GM19193 (cell line): ENCODE results near the gene RNASE13.

ENCODE experiments used
- POLR2A ChIP-seq: IDR thresholded peaks from 4 replicates; pipeline ENCODE4 v1.6.1; 2011; ENCODE audit not compliant: insufficient read depth, insufficient read length; ENCODE audit errors: extremely low read depth

The RNASE13 gene

GRCh38 chr14:21070610-21071224 is 36.1 kb upstream of the RNASE13 start:
- TF ChIP-seq POLR2A: no peak

- TF ChIP-seq POLR2A: no peak
Observed at GRCh38 chr14:21070083-21070609, 35.5 kb upstream of the RNASE13 start, which contains the start of gene ARHGEF40. ARHGEF40 (plus strand) TSS chr14:21070304; CDS start chr14:21070397, 93 bp downstream.

DNA sequence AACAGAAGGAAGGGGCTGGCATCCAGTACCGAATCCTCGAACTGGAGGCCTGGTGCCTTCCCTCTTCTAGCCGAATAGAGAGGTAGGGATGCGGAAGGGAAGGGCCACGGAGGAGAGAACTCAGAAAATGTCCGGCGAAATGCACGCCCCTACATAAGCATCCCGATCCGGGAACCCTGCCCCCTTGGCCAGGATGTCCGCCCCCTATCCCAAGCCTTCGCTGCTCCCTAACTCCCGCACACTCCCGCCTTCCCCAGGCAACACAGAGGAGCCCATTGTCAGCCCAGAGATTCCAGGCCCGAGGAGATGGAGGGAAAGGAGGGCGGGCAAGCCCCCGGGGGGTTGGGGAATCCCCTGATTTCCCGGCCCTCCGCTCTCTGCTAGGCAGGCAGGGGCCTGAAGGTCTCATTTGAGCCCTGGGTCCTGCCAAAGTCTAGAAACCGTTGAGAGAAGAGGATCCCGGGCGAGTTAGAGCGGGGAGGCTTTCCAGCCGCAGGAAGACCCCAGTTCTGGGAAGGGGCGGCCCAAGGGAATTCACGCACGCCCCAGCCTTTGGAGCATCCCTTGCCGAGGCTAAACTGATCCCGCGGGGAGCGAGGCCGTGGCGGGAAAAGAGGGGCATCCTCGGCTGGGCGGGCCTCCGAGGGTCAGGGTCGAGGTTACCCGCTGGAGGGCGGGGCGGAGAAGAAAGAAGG is 34.9 kb upstream of the RNASE13 start:
- TF ChIP-seq POLR2A: no peak

DNA sequence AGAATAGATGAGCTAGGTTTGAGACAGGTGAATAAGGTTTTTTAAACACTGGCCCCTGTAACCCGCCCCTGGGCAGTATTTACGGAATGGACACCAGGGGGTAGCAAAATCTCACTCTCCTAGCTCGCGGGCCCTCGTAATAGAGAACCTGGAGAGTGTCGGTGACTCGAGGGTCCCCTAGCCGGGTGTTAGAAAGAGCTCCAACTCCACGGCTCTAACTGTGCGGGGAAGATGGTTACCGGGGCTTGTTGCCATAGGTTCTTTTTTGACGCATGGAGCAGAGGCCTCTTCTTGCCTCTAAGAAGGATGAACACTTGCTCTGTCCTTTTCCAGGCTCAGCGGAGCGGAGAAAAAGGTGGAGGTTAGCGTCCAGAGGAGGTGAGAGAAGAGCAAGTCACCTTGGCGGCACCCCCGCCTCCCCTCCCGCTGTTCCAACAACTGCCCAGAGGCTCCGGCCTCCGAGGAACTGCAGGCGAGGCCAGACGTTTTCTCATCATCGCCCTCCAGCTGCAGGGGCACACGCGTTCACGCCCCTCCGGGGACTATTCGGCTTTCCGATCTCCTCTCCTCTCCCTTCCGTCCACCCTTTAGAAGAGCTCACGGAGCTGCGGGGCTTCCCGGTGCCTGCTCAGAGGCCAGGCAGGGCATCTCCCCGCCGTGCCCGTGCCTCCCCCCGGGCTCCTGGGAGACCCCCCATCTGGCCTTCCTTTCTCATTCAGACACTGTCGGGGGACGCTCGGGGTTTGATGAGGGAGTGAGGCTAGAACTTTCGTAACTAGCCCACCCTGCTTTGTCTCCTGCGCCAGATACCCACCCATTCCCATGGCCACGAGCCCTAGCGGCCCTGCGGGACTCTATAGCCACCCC is 34.1 kb upstream of the RNASE13 start:
- TF ChIP-seq POLR2A: no peak

GRCh38 chr14:21066882-21067502 is 32.4 kb upstream of the RNASE13 start:
- TF ChIP-seq POLR2A: no peak

DNA sequence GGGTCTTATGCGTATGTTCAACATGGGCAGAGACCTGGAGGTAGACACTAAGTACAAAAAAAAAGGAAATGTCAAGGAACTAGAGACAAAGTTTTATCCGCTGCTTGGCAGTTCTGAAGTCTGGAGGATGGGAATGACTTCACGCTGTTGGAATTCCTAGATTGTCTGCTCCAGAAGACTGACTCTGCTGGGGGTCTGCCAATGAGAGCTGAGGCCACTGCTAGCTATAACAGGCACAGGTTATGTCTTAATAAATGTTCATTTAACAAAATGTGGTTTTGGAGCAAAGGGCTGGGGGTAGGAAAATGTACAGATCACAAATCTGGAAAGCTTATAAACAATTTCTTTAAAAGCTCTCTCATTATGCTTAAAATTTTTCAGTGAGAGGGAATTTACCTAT is 28.9 kb upstream of the RNASE13 start:
- TF ChIP-seq POLR2A: no peak

GRCh38 chr14:21061347-21061668 is 26.7 kb upstream of the RNASE13 start:
- no peak for TF ChIP-seq POLR2A

- no peak for TF ChIP-seq POLR2A
Observed at GRCh38 chr14:21060614-21061346, 26.2 kb upstream of the RNASE13 start.

- TF ChIP-seq POLR2A: no peak
Observed at GRCh38 chr14:21059842-21060613, 25.4 kb upstream of the RNASE13 start.

GRCh38 chr14:21058903-21059302 is 24.3 kb upstream of the RNASE13 start:
- TF ChIP-seq POLR2A: no peak

- no peak for TF ChIP-seq POLR2A
Observed at GRCh38 chr14:21057803-21058675, 23.4 kb upstream of the RNASE13 start, which contains the start of gene RNASE8. RNASE8 (plus strand) TSS chr14:21057822; CDS start chr14:21057893, 71 bp downstream.

DNA sequence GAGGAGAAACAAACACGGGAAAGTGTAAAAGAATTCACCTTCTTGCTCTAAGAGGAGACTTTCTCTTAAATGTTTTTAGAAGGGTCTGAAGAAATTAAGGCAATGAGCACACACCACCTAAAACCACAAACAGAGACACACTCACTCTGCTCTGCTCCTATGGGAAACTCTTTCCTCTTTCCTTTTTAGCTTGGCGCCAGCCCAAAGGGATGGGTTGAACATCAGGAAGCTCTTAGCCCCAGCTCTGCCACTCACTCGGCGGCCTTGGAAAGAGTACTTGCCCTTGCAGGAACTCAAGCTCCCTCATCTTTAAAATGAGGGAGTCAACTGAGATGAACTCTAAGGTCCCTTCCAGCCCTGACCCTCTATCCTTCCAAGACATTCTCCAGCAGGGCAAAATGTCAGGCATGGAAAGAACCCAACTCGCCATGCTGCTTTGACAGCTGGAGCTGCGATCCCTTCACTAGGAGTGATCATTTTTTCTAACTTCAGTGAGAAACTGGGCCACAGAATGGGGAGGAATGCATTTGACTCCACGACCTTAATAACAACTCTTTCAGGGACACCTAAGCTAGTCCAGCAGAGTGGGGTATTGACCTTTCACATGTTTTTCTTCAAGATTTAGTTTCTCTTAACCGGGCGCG is 22.0 kb upstream of the RNASE13 start:
- no peak for TF ChIP-seq POLR2A
